HG03097 (cell line): ENCODE results near the gene HOXD13.

Experiments used
- ATAC-seq: cut with Tn5 transposase; IDR thresholded peaks from one replicate; pipeline ENCODE4 v1.9.1; 2021; ENCODE audit not compliant: unreplicated experiment, low FRiP score

Gene HOXD13

DNA sequence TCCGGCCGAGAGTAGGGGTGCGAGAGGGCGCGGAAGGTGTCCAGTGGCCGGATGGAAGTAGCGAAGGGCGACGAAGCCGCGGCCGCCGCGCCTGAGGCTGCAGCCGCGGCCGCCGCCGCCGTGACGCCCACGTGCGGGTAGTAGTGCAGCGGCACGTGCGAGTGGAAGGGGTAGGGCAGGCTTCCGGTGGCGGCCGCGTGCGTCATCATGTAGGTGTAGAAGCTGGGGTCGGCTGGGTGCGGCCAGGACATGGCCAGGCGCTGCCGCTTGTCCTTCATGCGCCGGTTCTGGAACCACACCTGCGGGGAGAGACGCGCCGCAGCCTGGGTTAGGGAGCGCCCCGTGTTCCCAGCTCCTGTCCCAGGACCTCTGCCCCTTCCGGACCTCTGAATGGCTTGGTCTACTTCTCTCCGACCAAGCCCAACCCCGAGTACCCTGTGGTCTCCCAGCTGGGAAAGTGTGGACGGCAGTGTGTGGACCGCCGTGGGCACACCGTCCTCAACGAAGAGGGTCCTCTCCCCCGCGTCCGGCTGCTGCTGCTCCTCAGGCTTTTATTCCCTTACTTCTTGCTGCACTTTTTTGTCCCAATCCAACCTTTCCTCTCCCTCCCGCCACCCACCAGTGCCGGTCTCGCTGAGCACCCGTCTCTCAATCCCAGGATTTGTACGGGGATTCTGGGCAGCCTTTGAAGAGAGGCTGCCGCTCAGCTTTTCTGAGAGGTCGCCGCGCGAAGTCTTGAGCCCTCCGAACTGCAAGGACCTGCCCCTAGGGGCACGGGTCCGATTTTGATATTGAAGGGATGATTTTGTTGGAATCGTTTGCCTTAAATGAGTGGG lies 11.8 kb upstream of the HOXD13 start:
- ATAC-seq: no peak

DNA sequence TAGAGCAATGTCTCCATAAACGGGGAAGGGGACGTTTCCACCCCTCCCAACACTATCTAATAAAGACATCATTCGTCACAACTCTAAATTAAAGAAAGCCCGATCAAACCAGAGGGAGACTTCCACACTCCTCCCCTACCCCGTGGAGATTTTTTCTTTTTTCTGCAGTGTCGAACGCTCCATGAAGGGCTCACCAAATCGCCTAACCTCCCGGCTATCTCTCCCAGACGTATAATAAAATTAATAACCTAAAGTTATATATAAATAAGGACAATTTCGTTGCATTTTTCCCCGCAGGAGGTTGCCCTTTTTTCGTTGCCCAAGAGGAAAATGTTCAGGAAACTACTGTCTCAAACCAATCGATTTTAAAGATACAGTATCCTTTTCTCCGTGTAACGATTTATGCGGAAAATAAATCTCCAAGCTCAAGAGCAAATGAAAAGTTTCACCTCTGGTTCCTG lies 11.1 kb upstream of the HOXD13 start:
- no peak for ATAC-seq

DNA sequence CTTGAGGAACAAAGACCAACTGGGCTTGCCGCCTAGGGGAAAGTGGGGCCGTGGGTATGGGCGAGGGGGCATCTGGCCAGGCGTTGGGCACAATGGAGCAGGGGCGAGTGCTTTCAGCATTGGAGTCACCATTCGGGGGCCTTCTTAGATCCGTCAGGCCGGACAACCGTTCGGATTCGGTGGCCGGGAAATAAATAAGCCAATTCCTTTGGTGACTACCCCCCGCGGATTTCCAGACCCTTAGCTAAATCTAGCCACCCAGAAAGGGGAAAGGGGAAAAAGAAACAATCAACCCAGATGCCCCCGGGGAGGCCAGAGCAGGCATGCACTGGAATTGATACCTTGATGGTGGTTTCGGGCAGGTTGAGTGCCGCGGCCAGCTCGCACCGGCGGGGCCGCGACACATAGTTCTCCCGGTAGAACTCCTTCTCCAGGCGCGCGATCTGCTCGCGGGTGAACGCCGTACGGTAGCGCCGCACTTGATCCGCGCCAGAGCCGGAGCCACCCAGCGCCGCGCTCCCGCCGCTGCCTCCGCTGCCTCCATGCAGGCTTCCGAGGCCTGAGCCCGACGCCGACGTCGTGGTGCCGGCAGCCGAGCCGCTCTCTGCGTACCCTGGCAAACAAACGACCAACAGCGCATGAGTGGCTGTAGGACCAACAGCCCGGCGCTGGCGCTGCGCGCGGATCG lies 10.5 kb upstream of the HOXD13 start:
- ATAC-seq: no peak

DNA sequence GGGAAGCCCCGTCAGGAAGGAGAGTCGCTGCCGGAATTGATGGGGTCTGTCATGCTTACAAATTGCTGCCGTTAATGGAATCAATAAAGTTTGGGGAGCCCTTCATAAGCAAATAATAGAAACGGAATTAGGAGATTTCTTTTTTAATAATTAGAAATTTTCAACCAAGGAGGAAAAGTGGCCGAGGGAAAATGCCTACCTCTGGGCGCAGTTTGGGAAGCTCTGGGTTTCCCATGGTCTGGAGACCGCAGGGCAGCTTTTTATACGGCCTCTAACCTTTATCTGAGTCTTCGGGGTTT lies 10.0 kb upstream of the HOXD13 start:
- ATAC-seq: no peak

DNA sequence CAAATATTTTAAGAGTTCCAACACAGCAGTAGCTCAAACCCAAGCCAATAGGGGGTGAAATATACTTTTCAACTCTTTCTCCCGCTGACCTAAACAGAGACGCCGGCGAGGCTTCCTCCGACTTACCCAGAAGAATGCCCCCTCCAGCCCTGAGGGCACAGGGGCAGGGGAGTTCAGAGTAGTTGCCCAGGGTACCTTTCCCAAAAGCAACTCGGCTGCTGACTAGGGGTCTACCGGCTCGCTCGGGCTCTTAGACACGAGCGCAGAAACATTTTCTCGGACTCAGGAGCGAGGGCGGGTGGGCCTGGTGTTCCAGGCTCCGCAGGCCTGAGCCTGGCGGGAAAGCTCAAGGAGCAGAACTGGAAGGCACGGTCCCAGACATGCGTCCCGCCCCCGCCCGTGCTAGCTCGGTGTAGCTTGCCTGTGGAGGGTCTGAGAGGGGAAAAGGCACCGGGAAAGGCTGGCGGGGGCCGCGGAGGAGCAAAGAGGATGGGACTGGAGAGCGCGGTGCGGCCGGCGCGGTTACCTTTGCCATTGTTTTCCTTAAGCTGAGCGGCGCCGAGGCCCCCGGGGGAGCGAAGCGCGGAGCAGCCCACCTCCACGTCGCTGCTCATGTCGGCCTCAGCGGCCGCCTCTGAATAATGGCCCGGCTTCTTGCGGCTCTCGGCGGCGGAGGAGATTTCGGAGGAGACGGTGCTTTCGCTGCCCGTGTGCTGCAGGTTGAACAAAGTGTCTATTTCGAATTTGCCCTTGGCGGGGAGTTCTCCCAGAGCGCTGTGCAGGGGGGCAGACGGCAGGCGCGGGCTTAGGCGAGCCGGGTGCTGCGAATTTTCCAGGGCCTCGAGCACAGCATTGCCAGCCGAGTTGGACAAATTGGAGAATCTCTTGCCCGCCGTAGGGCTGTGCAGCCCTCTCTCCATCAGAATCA lies 9.4 kb upstream of the HOXD13 start:
- ATAC-seq: no peak

DNA sequence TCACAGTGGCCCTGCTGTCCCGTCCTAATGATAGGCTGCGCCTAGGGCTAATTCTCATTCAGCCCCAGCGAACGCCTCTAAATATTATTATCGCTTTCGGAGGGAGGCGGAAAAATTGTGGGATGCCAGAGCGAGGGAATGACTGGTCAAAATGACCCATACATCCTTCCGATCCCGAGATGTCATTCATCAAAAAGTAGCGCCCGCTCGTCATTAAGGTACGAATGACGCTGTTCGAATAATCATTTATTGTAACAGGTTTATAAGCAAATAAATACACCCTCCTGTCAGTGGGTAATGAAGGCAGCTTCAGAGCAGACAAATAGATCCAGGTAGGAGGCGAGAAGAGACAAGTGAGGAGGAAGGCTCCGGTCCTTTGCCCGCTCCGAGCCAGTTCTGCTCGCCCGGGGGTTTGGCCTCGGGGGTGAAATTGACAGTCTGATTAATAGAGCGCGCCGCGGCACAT lies 8.7 kb upstream of the HOXD13 start, which contains the start of gene EVX2:
Gene EVX2 (minus strand): TSS at position 167 of the 466 bp plus-strand sequence. CDS start 186 bp downstream, outside the sequence.
- ATAC-seq: no peak

DNA sequence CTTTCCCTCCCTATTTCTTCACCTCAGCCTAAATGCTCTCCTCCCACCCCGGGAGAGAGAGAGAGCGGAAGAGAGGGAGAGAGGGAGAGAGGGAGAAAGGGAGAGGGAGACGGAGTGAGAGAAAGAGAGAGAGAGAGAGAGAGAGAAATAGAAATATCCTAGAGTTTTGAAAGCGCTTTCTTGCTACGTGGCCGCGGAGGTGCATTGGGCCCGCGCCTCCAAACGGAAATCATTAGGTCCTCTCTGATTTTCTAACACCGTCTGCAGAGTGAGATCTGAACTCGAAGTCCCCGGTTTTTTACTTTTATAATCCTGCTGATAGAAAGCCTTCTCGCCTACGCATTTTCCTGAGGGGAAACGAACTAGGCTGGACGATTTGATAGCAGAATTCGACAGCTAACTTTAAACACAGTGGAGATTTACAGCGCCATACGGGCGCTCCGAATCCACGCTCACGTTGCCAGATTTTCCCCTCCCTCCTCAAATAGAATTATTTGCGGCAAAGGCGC lies 7.9 kb upstream of the HOXD13 start:
- no peak for ATAC-seq

DNA sequence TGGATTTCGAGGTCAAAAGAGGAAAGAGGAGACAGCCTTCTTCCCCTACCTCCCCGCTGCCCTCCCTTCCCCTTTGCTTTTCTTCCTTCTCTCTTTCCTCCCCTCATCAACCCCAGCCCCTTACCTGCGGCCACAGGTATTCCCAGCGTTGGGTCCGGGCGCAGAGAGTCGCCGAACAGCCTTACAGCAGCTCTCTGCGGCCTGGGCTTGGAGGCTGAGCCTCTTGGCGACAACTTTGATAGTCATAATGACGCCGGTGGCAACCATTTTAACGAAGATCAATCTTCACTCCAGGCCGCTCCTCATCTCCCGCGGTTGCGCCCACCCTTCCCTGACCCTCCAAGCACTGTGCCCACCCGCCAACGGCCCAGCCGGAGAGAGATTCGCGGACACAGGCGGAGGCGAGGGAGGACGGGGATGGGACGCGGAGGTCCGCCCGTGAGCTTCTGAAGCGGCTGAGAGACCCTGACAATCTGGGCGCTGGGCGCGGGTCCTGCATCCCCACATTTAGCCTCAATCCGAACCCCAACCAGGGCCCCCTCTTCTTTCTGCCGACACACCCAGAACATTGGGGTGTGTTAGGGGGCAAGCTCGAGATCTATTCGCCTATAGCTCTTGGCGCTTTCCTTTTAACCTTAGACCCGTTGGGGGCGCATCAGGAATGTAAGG lies 7.3 kb upstream of the HOXD13 start:
- no peak for ATAC-seq

DNA sequence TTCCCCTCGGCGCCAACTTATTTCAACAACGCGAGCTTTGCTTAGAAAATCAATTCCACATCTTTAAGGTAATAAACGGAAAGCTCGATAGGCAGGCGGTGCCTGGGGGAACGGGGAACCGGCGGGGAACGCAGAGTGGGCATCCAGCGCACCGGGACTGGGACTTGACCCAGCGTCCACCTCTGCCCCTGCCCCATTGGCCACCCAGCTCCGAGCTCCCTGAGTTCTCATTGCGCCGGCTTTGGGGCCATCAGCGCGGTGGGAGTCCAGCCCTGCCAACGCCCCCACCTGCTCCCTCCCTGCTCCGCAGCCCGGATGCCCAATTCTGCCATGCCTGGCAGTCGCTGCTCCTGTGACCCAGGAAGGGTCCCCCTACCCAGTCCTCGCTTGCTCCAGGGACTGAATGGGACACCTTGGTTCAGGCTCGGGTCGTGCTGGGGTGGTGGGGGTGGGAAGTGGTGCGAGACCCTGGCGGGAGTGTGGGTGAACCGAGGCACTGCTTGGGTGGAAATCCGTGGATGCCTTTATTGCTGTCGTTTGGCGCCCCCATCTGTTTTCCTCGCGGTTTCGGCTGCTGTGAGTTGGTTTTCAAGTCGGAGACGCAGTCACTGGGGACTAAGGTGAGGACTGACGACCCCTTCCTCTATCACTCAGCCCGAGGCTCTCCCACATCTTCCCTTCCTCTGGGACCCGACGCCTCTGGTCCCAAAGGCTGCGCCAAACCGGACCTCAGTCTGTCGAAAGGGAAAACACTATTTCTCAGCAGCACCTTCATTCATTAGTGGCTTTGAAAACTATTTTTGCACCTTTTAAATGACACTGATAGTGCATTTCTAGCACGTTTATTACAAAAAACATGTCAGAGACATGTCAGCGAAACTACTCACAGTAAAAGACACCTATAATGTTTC lies 6.4 kb upstream of the HOXD13 start:
- ATAC-seq: no peak

DNA sequence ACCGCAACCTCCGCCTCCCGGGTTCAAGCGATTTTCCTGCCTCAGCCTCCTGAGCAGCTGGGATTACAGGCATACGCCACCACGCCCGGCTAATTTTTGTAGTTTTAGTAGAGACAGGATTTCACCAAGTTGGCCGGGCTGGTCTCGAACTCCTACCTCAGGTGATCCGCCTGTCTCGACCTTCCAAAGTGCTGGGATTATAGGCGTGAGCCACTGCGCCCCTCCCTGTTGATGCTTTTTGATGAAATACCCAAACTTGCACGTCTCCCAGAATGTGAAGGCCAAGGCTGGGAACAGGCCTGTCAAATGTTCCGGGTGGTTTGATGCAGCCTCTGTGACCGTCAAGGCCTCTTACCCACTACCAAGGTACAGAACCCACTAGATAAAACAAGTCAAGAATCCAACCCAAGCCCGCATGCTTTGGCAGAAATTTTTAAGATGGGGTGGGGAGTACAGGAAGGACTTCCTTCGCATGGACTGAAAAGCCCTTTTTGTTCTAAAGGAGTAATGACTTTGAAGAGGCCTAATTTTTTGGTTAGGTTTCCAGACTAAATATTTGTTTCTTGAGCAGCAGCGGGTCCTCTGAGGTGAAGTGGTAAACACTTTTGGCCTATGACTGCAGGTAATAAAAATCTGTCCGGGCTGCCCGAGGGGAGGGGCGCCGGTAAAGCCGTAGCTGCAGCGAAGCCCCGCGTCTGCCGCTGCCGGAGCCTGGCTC lies 5.0 kb upstream of the HOXD13 start:
- ATAC-seq: no peak

DNA sequence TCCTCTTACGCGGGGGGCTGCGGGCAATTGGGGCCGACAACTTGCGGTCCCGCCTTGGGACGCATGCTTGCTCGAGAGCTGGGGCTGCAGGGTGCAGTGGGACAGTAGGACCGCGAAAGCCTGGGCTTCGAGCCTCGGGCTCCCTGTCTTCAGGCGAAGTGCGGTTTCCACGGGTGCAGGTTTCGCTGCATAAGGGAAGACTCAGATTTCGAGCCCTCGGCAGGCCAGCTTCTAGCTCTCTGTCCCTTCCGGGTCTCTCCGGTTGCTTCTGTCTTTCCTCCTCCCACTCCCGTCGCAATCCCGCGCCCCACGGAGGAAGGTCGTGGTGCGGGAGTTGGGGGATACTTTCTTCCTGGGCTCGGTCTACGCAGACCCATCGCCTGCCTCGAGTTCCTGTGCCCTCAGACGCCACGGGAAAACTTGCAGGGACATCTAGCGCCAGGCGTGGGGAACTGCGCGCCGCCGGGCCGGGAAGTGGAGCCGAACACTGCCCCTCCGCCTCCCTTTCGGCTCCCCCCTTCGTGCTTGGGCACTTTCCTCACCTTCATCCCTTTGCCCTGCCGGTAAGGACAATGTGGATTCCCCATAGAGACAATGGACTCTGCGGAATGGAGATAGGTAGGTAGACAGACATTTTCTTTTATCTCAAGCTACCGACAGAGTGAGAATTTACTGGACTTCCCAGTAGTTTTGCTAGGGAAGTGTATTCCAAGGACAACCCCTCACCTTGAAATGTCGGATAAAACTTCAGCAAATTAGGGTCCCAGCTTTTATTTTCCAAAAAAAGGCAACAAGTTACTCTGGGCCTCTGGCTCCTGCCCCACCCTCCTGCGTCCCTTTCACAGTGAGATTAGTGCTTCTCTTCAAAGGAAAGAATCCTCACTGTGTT lies 4.2 kb upstream of the HOXD13 start:
- no peak for ATAC-seq

DNA sequence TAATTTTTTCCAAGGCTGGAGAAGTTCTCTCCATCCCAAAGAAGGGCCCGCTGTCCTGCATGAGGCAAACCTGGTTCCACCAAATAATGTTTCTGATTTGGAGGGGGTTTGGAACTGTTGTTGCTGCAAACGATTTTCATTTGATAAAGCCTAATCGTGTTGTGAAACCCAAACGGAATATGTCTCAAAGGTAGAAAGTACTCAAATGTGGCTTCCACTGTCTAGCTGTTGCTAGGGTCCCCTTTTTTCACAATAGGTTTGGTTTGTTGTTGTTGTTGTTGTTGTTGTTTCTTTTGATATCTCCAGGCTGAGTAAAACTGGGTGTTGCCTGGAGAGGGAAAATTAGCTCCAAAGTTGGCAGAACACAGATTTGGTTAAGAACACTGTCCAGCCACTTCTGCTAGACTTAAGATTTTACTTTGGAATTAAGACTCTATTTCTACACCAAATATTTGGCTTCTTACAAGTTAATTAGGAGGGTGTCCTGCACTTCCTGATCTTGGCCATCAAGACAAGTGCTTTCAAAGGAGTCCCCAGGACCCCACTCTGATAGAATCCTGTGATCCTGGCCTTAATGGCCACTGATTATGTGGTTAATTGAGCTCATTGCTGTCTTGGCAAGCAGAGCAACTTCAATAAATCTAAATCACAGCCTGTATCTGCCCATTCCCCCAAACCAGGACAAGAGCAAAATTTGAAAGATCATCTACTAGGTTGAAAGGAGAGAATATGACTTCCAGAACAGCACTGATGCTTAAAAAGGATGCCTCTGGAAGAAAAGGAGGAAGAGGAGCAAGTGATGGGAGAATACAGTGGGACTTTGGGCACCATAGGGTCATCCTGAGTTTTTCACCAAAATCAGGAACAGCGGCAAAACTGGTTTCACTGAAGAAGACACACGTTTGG lies 3.3 kb upstream of the HOXD13 start:
- no peak for ATAC-seq

DNA sequence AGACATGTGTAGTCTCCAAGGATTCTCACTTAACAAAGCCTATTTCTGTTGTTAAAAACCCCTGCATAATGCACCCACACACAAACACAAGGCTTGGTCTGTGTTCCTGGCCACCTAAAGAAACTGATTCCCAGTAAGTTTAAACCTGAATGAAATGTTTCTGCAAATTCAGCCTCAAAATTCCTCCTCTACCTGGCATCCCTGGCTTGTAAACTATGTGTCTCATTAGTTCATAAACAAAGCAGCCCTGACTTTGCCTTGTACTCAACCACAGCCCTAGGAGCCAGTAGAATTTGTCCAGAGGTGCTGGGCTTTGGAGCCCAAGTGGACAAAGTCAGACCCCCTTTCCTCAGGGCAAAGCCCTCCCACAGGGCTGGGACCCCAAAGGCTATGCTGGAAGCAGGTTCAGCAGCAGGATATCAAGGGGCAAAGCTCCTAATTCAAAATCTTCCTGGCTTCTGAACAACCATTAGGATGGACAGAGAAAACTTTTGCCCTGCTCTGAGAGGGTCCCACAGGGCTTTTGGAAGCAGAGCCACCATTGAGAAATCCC lies 2.6 kb upstream of the HOXD13 start:
- ATAC-seq: no peak

DNA sequence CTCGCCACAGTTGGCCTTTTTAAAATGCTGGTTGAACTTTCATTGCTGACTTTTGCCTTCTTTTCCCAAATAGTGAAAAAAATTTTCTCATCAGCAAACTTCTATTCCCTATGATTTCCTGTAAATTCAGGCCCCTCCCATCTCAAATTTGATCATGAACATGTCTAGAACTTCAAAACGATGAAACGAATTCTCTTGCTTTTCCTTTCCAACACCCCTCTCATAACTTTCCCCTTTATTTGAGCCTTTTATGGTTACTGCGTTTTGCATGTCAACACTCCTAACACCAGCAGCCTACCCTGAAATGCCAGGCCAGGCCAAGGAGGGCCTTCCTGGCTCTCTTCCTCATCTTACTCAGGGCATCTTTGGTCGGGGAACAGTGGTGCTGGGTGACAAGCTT lies 1.7 kb upstream of the HOXD13 start:
- no peak for ATAC-seq

DNA sequence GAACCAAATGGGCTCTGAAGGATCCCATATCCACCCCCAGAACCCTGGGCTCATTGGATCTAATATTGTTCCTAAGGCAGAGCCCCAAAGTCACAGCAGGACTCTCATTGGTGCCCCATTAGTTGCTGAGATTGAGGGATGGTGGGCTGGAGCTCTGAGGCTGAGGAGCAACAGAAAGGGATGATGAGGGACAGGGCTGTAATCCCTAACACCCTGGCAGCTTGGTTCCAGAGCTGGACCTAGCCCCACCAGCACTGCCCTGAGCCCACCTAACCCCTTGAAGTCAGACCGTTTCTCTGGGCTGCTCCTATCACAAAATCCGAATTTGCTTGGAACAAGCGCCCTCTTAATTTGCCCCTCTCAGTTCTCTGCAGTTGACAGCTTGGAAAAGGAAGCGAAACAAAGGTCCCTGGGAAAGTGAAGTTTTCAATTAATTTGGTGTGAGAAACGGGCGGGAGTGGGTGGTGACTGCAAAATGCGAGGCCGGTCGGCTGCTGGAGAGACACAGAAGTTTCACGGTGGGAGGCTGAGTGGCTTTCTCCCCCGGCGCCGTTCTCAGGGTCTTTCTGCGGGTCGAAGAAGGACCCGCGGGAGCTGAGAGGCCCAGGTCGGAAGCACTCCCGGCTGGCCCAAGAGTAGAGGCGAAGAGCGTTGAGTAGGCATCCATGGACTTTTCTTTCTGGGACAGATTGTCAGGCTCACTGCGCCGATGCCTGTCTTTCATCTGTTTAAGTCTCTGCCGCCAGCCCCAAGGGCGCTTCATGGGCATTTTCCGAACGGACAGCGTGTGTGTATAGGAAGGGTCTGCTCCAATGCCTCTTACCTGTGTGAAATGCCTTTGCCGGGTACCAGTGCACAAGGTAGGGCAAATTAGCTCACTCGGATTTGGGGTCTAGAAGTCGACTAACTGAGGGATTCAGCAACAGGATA lies 927 bp upstream of the HOXD13 start:
- ATAC-seq: no peak
